GM18873 (cell line): ENCODE measurements around the gene FAM111A.

Experiments
- ATAC-seq: cut with Tn5 transposase; IDR thresholded peaks from one replicate; pipeline ENCODE4 v1.9.1; 2021; ENCODE audit warnings: mild to moderate bottlenecking, moderate library complexity, moderate number of reproducible peaks; ENCODE audit not compliant: unreplicated experiment, low FRiP score

Gene FAM111A

DNA sequence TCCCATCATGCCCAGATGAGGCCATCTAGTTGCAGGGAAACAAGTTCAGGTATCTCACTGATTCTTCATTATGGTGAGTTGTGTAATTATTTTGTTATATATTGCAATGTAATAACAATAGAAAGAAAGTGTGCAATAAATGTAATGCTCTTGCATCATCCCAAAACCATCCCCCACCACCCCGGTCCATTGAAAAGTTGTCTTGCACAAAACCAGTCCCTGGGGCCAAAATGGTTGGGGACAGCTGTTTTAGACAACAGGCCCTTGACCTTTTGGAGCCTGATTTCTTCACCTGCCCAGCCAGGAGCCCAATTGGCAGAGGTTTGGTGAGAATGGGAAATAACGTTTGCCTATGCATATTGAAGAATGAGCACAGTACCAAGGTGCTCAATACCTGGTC is 54.1 kb downstream of the FAM111A start:
- no peak for ATAC-seq

DNA sequence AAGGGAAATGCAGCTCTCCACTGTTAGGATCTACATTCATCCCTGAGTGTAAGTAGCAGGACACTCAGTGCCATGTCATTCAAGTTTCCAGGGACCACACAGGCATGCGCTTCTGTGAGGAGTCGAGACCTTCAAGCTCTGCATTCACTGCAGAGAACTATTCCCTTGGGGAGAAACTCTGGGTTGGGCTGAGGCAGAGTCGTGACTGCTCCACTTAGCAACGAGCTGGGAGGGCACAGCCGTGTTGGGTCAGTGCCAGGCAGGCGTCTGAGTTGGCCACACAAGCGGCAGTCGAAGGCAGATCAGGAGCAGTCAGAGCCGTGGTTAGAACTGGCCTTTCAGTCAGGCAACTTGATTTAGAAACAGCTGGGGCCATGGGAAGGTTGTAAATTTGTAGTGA is 55.3 kb downstream of the FAM111A start:
- ATAC-seq, result no peak

DNA sequence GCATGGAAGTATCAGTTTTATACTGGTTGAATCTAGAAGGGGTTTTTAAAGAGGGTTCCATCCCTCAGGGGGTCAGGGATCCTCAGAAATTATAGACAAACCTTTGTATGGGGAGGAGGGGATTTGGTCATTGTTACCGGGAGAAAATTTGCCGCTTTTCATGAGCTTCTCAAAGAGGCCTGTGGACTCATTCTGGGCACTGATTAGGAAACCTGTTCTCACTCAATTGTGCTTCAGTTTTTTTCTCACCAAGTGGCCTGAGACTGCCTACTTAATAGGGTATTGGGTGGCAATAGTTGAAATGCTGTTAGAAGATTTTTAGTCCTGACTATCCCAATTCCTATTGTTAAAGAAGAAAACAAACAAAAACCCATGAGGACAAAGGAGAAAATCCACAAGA is 56.1 kb downstream of the FAM111A start:
- ATAC-seq, result no peak

- no peak for ATAC-seq
Observed at GRCh38 chr11:59199546-59200422, 57.1 kb downstream of the FAM111A start.

DNA sequence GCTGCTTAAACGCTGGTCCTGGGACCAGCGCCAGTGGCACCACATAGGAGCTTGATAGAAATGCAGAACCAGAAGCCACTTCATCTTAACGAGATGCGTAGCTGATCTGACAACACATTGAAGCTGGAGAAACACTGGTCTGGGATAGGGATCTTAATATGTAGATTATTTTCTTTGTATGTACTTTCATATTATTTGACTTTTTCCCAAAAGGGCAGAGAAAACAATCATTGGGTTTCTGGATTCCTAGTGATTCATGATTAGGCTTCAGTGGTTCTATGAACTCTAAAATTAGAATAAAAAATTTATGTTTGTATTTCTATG is 57.7 kb downstream of the FAM111A start:
- no peak for ATAC-seq

DNA sequence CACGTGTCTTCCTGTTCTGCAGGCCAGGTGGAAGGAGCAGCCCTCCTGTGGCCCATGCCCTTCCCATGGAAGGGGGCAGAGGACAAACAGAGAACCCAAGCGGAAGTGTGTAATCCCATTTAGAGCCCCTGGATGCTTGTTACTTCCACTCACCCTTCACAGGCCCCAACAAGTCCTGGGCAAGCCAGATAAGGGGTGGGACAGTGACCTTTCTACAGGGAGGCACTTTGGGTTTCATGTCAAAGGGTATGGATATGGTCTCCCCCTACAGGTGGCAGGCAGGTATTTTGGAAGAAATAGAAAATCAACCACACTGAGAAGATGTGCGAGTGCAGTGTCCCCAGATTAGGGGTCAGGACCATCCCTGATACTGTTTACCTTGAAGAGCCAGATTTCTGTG is 58.7 kb downstream of the FAM111A start:
- ATAC-seq, result no peak
